Smooth muscle cell (in vitro differentiated cells): ENCODE data around the gene TMEM51. TPM values are rescaled to one million over a fixed set of nuclear protein-coding genes. Genes with fewer than 3 reads are reported as not detected.

Experiments used
- DNase-seq: peaks from one replicate; lab custom pipeline; 2025; ENCODE audit not compliant: unreplicated experiment; lab: John Stamatoyannopoulos, UW
- H2AFZ ChIP-seq: fragments of 200-600 bp; sonication (generic); 2 replicates; pipeline ENCODE4 v1.6.0; 2016; ENCODE audit warnings: antibody characterized with exemption, low read depth, mild to moderate bottlenecking
- H3F3A ChIP-seq: fragments of 200-600 bp; sonication (generic); 2 replicates; pipeline ENCODE4 v1.6.0; 2017; ENCODE audit warnings: antibody characterized with exemption, low read depth
- H3K27ac ChIP-seq: fragments of 200-600 bp; sonication (generic); 2 replicates; pipeline ENCODE4 v1.5.1; 2016; ENCODE audit warnings: low read depth, mild to moderate bottlenecking
- H3K27me3 ChIP-seq: fragments of 200-600 bp; sonication (generic); 2 replicates; pipeline ENCODE4 v1.6.1; 2016; ENCODE audit warnings: low read depth, mild to moderate bottlenecking
- H3K36me3 ChIP-seq: fragments of 200-600 bp; sonication (generic); 2 replicates; pipeline ENCODE4 v1.5.1; 2016; ENCODE audit warnings: low read depth
- H3K4me1 ChIP-seq: fragments of 200-600 bp; sonication (generic); 2 replicates; pipeline ENCODE4 v1.5.1; 2016; ENCODE audit warnings: low read depth
- H3K4me2 ChIP-seq: fragments of 200-600 bp; sonication (generic); 2 replicates; pipeline ENCODE4 v1.6.0; 2016; ENCODE audit warnings: mild to moderate bottlenecking
- H3K4me3 ChIP-seq: fragments of 200-600 bp; sonication (generic); 2 replicates; pipeline ENCODE4 v1.5.1; 2016; ENCODE audit warnings: mild to moderate bottlenecking
- H3K79me2 ChIP-seq: fragments of 200-600 bp; sonication (generic); 2 replicates; pipeline ENCODE4 v1.6.0; 2016; ENCODE audit warnings: low read depth, mild to moderate bottlenecking
- H3K9ac ChIP-seq: fragments of 200-600 bp; sonication (generic); 2 replicates; pipeline ENCODE4 v1.6.0; 2016; ENCODE audit warnings: low read depth
- H3K9me3 ChIP-seq: fragments of 200-600 bp; sonication (generic); replicated peaks from 2 replicates; pipeline ENCODE4 v1.5.1; 2016; ENCODE audit warnings: low read depth
- H4K20me1 ChIP-seq: fragments of 200-600 bp; sonication (generic); 2 replicates; pipeline ENCODE4 v1.6.0; 2016; ENCODE audit warnings: low read depth
- WGBS: methylation state at CpG from one replicate; pipeline ENCODE4 v1.1.7; 2016; ENCODE audit warnings: low lambda C conversion rate; 5-methylcytosine and 5-hydroxymethylcytosine counted together
- polyA plus RNA-seq: library from polyadenylated mRNA; unstranded; fragments of >200 nt; fragmentation: Nextera tagmentation; extraction: Ambion mirVana; gene quantifications from 2 replicates; pipeline ENCODE4 v1.2.1, GENCODE V29; 2016
- total RNA-seq: library from RNA; depleted of rRNA; stranded (reverse); fragments of >200 nt; gene quantifications from 2 replicates; pipeline ENCODE4 v1.2.3, GENCODE V29; 2014
- TF ChIP-seq, protein P1 (sequence below): fragments of 200-600 bp; sonication (generic); IDR thresholded peaks from 2 replicates; pipeline ENCODE4 v1.5.1; 2017; ENCODE audit warnings: borderline replicate concordance, mild to moderate bottlenecking, antibody characterized with exemption; ENCODE audit not compliant: insufficient read depth, poor library complexity, severe bottlenecking

The TMEM51 gene
- total and polyA plus RNA-seq, 2 experiments from 2014 or later = 9.8 to 10.4 TPM

DNA sequence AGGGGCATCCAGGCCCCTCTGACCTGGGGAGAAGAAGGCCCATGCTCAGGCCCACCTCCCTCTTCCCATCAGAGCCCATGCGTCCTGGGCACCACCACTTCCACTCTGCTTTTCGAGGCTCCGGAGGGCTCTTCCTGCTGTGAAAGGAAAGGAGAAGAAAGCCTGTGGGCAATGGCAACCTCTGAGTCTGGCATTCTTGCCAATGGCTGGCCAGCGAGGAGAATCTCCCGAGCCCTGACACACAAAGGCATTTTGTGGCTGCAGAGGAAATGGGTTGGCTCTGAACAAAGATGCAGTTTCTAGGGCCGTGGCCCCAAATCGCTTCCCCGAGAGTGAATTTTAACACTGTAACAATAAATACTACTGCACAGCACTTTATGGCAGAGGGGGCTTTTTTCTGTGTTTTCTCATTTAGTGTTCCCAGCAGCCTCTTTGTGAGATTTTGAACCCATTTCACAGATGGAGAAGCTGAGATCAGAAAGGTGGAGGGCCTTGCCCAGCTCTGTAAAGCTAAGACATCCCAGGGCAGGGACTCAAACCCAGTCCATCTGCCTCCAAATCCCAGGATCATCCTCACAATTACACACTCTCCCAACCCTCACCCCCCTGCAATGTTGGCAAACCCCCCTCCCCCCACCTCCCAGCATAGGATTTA lies 35.7 kb upstream of the TMEM51 start:
- Histone ChIP-seq H3K4me1 (no peaks in the 10 kb centered on the region), H3K4me2 (no peak overlapping the region), H3K79me2 (no peaks in the 10 kb centered on the region), H3K9ac (no peak overlapping the region), H3K27me3 (no peaks in the 10 kb centered on the region), H3K27ac (no peak overlapping the region), H3F3A (no peaks in the 10 kb centered on the region), H4K20me1 (no peaks in the 10 kb centered on the region), H3K9me3 (no peaks in the 10 kb centered on the region), H3K4me3 (no peak overlapping the region), H3K36me3 (no peaks in the 10 kb centered on the region), H2AFZ (no peak overlapping the region)
- TF ChIP-seq, protein P1, sequence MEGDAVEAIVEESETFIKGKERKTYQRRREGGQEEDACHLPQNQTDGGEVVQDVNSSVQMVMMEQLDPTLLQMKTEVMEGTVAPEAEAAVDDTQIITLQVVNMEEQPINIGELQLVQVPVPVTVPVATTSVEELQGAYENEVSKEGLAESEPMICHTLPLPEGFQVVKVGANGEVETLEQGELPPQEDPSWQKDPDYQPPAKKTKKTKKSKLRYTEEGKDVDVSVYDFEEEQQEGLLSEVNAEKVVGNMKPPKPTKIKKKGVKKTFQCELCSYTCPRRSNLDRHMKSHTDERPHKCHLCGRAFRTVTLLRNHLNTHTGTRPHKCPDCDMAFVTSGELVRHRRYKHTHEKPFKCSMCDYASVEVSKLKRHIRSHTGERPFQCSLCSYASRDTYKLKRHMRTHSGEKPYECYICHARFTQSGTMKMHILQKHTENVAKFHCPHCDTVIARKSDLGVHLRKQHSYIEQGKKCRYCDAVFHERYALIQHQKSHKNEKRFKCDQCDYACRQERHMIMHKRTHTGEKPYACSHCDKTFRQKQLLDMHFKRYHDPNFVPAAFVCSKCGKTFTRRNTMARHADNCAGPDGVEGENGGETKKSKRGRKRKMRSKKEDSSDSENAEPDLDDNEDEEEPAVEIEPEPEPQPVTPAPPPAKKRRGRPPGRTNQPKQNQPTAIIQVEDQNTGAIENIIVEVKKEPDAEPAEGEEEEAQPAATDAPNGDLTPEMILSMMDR = no peak
- DNase-seq = no peak
- 83% methylated on average over 8 of the region's 8 CpGs for WGBS

DNA sequence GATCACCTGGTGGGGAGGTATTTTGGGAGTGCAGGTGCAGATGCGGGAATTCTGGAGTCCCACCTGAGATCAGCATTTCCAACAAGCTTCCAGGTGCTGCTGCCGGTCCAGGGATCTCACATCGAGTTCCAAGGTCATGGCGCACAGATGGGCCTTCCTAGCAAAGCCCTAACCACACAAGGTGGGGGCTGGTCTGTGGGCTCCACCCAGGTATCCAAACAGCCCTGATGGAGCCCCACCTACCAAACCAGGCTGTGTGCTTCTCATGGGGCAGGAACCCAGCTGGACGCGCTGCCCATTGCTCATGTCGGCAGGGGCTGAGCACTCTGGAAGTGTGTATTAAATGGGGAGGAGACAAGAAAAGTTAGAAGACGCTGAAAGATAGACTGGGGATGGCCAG lies 35.0 kb upstream of the TMEM51 start:
- Histone ChIP-seq H3K36me3 (no peaks in the 10 kb centered on the region), H3K79me2 (no peaks in the 10 kb centered on the region), H3F3A (no peaks in the 10 kb centered on the region), H3K4me3 (no peak overlapping the region), H3K4me2 (no peak overlapping the region), H4K20me1 (no peaks in the 10 kb centered on the region), H3K27ac (no peak overlapping the region), H3K27me3 (no peaks in the 10 kb centered on the region), H3K4me1 (no peaks in the 10 kb centered on the region), H3K9ac (no peak overlapping the region), H3K9me3 (no peaks in the 10 kb centered on the region), H2AFZ (no peak overlapping the region)
- DNase-seq = no peak
- TF ChIP-seq, protein P1 = no peak
- 94% methylated on average over 8 of the region's 8 CpGs for WGBS

DNA sequence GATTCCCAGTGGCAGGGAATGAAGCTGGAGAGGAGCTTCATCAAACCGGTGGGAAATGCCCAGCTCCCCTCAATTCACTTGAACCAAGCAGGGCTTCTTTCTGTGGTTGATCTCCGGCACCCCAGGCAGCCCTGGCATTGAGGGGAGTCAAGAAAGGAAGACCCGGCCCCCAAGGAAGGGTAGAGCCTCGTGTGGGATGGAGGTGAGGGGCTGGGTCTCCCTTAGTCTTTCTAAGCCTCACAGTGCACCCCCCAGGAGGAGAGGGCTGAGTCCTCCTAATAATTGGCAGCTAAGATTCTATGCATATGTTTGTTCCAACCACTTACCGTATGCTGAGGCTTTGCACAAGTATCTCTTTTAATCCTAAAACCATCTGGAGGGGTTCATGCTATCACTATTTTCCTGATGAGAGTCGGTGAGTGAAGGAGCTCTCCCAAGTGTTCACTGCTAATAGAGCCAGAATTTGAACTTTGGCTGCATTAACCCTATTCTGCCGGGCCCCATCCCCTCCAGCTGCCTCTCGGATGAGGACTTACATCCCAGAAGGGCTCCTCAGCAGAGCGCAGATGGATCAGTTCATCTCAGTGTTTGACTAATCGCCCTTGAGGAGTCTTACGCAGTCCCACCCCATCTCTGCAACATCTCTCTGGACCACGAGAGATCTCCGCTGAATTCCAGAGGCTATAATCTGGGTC lies 33.1 kb upstream of the TMEM51 start:
- Histone ChIP-seq H3K4me2 (no peak overlapping the region), H3K9me3 (no peaks in the 10 kb centered on the region), H4K20me1 (no peaks in the 10 kb centered on the region), H3K4me3 (no peak overlapping the region), H3K9ac (no peak overlapping the region), H3K27me3 (no peaks in the 10 kb centered on the region), H3K79me2 (no peaks in the 10 kb centered on the region), H3K4me1 (no peaks in the 10 kb centered on the region), H2AFZ (no peak overlapping the region), H3K27ac (no peak overlapping the region), H3F3A (no peaks in the 10 kb centered on the region), H3K36me3 (no peaks in the 10 kb centered on the region)
- TF ChIP-seq, protein P1 = no peak
- DNase-seq = no peak
- WGBS = 92% methylated on average over 13 of the region's 13 CpGs
